ENCODE measurements around the gene BCKDK. TPM values are rescaled to one million over a fixed set of nuclear protein-coding genes. Genes with fewer than 3 reads are reported as not detected.
"Not testable (repeated sequence)": the region's sequence is repeated elsewhere in the genome, so short reads cannot be mapped to it uniquely, and the experiment has no call there.

Gene BCKDK
- total RNA-seq, 1 donor from 2014 or later, result 29.8 TPM

DNA sequence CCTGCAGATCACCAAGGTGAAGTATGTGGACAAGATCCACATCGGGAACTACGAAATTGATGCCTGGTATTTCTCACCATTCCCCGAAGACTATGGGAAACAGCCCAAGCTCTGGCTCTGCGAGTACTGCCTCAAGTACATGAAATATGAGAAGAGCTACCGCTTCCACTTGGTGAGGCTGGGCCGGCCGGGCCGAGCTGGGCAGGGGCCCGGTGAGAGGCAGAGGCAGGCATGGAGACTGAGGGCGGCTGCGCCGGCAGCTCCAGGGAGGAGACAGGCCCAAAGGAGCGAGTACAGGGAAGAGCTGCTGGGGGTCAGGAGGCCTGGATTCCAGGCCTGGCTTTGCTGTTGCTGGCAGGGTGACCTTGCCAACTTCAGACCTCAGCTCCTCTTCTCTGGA lies 19.0 kb downstream of the BCKDK start:
- DNase-seq (ENCODE audit: low spot score), result no peak

DNA sequence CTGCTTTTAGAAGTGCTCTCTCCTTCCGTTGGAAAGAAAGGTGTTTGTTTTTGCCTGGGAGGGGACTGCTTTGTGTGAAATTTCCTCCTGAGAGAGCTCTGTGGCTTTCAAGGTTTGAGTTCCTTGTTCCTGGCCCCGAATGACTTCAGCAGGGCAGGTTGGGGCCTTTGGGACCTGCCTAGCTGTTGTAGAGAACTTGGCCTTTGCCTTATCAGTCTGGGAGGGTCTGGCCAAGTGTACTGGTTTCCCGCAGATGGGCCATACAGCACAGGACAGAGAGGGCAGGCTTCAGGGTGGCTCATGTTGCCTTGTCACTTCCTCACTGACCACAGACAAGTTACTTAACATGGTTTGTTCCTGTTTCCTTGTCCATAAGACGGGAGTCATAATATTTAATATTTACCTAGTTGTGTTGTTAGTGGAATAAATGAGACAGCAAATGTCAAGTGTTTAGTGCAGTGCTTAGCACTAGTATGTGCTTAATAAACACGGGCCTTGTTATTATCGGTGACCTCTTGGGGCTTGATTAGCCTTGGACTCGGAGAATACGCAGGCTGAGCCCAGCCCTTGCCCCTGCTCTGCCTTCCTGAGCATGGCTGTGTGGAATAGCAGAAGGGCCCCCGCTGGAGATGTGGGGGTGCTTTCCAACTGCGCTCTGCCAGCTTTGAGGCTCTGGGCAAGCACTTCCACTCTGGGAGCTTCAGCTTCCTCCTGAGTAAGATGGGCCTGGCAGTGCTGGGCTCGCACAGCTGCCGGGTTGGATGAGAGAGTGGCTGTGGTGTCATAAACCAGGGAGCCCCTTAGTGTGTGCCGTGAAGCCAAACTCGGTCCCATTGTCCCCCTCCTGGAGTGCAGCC lies 20.8 kb downstream of the BCKDK start:
- DNase-seq (ENCODE audit: low spot score), result no peak

DNA sequence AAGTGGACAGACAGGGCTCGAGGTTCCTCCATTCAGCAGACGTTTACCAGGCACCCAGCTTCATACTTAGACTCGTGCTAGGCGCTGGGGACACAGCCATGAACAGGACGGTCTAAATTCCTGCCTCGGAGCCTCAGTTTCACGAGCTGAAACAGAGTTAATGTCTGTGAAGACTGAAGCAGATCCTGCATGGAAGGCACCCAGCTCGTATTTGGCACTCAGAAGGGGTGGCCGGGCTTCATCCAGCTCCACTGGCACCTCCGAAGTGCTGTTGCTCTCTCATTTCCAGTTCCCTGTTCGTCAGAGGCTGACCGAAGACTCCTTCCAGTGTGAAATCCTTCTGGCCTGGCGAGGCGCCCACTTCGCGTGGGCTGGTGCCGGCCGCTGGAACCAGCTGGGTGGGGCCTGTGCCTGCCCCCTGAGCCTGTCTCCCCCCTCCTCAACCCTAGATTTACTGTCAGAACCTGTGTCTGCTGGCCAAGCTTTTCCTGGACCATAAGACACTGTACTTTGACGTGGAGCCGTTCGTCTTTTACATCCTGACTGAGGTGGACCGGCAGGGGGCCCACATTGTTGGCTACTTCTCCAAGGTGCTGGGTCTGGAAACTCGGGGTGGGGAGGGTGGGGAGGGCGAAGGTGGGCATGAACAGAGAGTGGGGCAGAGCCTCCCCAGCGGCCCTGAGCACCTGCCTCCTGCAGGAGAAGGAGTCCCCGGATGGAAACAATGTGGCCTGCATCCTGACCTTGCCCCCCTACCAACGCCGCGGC lies 21.6 kb downstream of the BCKDK start:
- DNase-seq (ENCODE audit: low spot score), result no peak

DNA sequence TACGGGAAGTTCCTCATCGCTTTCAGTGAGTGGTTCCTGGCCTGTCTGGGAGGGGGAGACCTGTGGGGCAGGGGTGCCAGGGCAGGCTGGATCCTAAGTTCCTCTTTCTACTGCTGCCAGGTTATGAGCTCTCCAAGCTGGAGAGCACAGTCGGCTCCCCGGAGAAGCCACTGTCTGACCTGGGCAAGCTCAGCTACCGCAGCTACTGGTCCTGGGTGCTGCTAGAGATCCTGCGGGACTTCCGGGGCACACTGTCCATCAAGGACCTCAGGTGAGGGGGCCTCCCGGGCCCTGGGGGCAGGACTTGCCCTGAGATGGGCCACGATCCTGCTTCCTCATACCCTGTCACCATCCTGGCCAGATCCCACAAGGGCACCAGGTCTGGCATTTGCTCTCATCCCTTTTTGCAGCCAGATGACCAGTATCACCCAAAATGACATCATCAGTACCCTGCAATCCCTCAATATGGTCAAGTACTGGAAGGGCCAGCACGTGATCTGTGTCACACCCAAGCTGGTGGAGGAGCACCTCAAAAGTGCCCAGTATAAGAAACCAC lies 22.2 kb downstream of the BCKDK start:
- no peak for DNase-seq (ENCODE audit: low spot score)

DNA sequence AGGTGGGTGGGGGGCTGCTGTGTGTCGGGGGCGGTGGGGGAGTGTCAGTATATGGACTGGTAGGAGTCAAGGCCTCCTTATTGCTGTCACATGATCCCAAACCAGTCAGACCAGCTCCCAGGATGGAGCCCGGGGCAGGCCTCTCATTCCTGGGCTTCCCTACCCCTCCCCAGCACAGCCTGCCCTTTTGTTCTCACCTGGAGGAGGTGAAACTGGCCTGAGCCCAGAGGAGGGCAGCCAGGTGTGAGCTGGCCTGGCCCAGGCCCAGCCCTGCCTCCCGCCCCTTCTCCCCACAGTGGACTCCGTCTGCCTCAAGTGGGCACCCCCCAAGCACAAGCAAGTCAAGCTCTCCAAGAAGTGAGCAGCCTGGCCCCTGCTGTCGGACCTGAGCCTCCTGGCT lies 22.7 kb downstream of the BCKDK start:
- DNase-seq (ENCODE audit: low spot score), result peak; percentile 78

DNA sequence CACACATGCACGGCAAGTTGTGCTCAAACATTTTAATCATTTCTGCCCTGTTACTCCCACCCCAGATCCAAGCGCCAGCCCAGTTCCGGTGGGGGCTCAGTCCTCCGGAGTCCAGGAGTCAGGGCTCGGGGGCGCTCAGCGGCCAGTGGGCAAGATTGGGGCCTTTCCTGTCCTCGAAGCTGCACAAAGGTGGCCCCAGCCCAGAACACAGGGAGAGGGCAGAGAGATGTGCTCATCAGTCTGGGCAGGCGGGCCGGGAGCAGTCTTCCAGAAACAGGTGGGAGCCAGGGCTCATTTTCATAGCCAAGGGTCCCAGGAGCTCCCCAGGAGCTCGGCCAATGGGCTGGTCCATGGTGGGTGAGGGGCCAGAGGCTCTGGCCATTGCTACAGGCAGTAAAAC lies 23.2 kb downstream of the BCKDK start:
- DNase-seq (ENCODE audit: low spot score), result no peak

DNA sequence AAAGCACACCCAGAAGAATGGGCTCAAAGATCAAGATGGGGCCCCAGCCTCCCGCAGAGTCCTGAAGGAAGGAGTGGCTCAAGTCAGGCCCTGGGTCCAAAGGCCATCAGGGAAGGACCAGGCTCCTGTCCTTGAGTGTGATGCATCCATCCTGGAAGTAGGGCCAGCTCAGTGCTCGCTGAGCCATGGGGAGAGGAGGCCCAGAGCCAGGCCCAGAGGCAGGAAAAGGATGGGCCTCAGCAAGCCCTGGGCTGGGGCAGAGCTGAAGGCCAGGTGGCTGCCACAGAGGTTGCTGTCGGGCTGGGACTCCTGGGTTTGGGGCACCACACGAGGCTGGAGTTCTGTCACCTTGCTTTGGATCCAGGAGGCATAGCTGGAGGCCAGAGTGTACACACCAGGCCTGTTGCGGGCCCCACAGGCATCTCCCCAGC lies 23.7 kb downstream of the BCKDK start:
- no peak for DNase-seq (ENCODE audit: low spot score)

DNA sequence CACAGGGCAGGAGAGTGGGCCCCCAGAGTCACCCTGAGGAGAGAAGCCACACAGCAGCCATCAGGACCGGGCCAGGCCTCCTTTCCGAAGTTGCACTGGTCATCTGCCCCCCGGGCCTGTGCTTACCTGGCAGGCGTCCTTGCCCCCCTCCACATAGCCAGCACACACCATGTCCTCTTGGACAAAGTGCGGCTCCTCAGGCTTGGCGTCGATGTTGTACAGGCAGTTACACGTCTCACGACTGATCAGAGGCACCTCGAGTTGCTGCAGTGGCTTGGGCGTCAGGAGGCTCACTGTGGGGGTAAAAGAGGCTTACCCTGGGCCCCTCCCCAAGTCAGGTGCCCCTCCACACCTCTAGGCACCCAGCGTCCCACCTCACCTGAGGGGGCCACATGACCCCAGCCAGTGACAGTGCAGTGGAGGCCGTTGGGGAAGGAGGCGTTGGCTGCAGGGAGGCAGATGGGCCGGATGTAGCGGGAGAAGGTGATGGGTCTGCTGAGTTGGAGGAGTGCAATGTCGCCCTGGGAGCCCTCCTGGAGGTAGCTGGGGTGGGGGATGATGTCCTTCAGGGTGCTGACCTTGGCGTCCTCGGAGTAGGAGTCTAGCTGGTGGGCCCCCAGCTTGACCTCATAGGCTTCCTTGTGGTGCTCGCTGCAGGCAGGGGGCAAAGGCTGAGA lies 24.3 kb downstream of the BCKDK start:
- no peak for DNase-seq (ENCODE audit: low spot score)

DNA sequence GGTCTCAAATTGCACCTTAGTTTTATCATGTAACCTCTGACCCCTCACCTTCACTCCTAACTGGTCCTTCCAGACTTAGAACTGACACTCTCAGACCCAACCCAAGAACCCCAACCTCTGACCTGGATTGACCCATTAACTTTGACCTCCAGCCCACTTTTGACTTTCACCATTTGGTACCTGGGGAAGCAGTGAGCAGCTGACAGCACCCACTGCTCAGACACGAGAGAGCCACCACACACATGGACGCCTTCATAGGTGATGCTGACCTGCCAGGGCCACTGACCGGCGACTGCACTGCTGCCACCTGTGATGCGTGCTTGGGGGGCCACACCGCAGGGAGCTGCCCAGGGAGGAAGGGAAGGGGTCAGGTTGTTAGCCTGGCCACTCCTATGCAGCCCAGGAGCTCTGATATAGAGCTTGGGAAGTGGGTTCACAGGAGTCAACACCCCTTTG lies 24.9 kb downstream of the BCKDK start:
- no peak for DNase-seq (ENCODE audit: low spot score)

DNA sequence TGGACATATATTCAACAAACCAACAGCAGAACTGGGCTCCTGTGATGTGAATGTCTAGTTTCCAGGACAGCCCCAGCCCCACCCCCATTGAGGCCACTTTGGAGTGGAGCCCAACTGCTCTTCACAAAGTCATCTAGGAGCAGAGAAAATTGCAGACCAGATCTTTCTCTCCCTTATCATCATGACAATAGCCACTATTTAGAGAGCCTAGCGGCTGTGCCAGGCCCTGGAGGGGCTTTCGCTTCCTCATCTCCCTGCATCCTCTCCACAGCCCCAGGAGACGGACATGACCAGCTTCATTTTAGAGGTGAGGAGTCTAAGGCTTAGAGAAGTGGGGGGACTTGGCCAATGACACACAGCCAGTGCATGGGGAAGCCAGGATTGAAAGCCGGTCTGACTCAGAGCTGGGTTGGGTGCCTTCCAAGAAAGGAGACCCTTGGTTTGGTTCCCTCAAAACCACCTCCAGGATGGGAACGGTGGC lies 25.9 kb downstream of the BCKDK start:
- DNase-seq (ENCODE audit: low spot score), result no peak

DNA sequence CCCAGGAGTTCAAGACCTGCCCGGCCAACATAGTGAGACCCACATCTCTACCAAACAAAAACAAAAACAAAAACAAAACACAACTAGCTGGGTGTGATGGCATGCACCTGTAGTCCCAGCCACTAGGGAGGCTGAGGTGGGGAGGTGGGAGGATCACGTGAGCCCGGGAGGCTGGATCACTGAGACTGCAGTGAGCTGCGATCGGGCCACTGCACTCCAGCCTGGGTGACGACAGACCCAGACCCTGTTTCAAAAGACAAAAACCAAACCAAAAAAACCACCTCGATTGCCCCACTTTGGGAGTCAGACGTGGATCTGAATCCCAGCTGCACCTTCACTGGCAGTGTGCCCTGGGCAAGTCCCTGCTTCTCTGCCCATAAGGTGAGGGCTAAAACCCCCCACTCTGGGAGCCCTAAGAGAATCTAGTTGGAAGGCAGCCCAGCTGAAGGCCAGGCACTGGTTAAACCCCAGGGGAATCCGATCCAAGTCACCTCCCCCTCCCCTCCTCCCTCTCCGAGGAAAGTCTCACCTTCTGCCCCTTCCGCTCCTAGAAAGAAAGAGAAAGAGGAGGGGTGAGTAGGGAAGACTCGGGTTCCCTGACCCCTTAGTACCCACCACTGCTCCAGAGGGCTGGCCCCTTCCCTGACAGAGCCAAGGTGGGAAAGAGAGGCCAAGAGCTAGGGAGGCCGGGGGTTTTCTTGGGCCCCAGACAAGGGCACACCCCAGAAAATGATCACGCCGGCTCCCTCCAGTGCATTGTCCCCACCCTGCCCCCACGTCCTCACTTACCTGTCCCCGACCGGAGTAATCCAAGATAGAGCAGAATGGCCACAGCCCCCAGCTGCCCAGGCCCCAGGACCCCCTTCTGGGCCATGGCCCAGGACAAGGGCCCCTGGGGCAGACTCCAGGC lies 26.7 kb downstream of the BCKDK start:
- no peak for DNase-seq (ENCODE audit: low spot score)

DNA sequence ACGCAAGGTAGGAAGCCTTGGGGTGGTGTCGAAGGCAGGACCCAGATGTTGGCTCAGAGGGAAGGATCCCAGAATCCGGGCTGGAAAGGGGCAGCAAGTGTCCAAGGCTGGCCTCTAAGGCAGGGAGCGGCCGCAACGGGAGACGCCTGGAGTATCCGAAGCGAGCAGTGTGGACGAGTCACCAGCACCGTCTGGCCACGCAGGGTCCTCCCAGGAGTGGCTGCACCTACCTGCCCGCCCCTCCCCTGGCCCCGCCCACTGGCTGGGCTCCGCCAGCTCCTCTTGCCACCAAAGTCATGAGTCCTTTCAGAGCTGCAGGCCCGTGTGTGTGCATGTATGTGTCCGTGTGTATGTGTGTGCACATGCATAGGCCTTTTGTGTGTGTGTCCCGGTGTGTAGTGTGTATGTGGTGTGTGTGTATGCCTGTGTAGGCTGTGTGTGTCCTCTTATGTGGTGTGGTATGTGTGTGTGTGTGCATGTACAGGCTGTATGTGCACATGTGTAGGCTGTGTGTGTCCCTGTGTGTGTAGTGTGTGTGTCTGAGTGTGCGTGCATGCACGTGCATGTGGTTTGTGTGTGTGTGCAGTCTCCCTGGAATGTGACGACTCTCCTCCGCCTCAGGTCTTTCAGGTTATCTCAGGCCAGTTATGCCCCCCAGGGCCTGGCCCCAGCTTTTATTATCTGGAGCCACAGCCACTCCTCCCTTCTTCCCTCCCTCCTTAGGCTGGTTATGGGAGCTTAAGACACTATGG lies 27.5 kb downstream of the BCKDK start, which contains the start of gene PRSS8:
PRSS8 (minus strand) TSS at position 193 of the 752 bp plus-strand sequence. CDS start 229 bp downstream, outside the sequence.
- peak; percentile 83 for DNase-seq (ENCODE audit: low spot score)

DNA sequence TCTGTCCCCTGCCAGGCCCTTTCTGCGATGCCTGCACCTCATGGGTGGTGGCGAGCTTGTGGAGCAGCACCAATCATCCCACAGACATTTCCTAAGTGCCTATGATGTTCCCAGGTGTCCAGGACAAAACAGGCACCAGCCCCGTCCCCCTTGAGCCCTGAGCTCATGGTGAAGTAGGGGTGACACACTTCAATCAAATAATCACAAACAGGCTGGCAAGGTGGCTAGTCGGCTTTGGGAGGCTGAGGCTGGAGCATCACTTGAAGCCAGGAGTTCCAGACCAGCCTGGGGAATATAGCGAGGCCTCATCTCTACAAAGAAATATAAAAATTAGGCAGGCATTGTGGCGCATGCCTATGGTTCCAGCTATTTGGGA lies 28.1 kb downstream of the BCKDK start:
- DNase-seq (ENCODE audit: low spot score), result no peak

DNA sequence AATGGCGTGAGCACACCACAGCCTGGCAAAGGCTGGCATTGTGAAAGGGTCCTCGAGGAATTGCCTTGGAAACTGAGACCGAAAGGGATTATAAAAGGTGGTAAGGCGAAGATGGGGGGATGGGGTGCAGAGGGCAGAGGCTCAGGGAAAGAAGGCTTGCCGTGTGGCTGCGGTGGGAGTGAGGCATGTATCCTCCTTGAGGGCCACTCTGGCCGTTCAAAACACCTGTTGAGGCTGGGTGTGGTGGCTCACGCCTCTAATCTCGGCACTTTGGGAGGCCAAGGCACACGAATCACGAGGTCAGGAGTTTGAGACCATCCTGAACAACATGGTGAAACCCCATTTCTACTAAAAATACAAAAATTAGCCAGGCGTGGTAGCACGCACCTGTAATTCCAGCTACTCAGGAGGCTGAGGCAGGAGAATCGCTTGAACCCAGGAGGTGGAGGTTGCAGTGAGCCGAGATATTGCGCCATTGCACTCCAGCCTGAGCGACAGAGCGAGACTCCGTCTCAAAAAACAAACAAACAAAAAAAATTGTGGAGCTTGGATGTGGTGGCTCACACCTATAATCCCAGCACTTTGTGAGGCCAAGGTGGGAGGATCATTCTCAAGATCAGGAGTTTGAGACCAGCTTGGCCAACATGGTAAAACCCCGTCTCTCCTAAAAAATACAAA lies 28.8 kb downstream of the BCKDK start:
- DNase-seq (ENCODE audit: low spot score), result not testable (repeated sequence)

DNA sequence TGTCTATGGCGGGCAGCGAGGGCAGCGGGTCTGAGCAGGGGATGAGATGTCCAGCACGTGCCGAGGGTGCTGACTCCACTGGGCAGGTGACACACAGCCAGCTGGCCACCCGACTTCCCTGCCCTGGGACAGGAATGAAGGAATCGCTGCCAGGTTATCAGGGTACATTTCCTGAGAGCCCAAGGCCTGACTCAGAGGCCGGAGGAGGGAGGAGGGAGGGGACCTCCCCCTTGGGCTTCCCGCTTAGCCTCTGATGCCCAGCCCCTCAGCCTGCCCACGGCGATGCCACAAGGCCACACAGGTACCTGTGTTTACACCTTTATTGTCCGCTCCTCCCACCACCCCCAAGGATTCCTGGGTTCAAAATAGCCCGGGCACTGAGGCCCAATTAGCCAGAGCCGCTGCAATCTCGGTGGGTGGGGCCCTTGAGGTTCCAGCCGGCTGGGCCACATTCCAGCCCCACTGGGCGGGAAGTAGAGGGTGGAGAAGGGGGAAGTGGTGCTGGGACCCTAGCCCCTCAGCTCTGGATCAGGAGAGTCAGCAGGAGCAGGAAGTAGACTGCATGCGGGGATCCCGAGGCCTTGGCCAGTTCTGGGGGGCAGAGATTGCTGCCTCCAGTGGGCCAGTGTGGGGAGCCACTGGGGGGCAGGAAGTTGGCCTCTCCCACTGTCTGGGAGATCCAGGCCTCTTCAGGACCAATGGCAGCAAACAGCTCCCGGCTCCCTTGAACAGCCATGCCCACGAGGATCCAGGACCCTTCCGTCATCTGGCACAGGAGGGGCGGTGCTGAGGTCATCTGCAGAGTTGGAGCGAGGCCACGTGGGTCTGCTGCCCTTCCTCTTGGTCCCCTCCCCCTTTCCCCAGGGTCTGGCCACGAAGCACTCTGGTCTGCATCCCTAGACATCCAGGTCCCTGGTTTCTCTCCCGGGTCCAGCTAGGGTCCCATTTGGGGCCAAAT lies 30.7 kb downstream of the BCKDK start:
- peak; percentile 87 for DNase-seq (ENCODE audit: low spot score)

DNA sequence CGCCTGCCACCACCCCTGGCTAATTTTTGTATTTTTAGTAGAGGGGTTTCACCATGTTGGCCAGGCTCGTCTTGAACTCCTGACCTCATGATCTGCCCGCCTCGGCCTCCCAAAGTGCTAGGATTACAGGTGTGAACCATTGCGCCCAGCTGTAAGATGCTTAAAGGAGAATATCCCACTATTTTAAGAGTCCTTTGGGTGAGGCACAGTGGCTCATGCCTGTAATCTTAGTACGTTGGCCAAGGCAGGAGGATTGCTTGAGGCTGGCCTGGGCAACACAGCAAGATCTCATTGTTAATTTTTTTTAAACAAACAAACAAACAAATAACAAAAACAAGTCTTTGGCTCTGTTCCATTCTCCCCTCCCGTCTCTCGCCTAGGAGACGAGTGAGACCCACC lies 32.9 kb downstream of the BCKDK start:
- not testable (repeated sequence) for DNase-seq (ENCODE audit: low spot score)

DNA sequence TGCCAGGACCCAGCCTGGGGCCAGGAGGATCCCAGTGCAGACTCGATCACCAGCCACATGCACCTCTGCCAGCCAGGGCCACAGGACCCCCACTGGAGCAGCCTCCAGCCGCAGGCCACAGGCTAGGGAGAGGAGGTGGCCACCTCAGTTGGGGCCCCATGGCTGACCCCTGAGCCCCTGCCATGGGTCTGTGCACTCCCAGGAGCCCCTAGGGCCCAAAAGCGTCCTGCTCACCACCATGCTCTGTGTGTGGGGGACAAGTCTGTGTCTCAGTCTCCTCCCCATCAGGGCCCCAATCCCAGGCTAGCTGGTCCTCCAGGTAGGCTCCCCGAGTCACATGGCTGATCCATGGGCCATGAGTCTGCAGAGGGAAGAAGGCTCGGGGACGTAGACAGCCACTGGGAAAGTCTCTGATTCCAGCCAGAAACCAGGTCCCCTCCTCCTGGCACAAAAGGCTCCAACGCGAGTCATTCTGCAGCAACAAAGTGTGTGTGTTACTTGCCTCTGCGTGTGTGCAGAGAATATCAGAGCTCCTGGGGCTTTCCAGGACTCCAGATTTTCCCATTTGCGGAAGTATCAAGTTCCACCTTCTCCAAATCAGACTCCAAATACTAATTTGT lies 33.4 kb downstream of the BCKDK start:
- DNase-seq (ENCODE audit: low spot score), result no peak
